K562 (cell line): ENCODE measurements around the gene CAB39. TPM values are rescaled to one million over a fixed set of nuclear protein-coding genes. Genes with fewer than 3 reads are reported as not detected.

Experiments used
- ATAC-seq: fragments of 200-7000 bp; cut with Tn5 transposase; 3 replicates; pipeline ENCODE4 v1.9.1; 2020; ENCODE audit warnings: moderate library complexity
- BruUV-seq: library from RNA; stranded (reverse); fragments of 400-500 nt; replicated peaks from 2 replicates; lab custom pipeline; 2021; lab: Mats Ljungman, UMichigan
- CTCF ChIA-PET: fragments of 300-600 bp; formaldehyde crosslinking; extraction: SDS; loops from one replicate; lab custom pipeline; 2021; ENCODE audit warnings: low intra/inter-chr PET ratio; lab: Yijun Ruan, JAX
- POLR2A ChIA-PET: fragments of 300-600, 350-650 bp; sonication (Branson Sonifier 250); formaldehyde crosslinking; extraction: SDS; loops from one replicate; lab custom pipeline; 2021; ENCODE audit warnings: antibody characterized with exemption, inconsistent platforms; lab: Yijun Ruan, JAX
- DNase-seq, 4 experiments: peaks; one replicate each; pipeline versions ENCODE4 v3.0.0 to v3.0.0-alpha.2; 2011 to 2018; ENCODE audit warnings: low spot score in 3 of 4, mixed read lengths in 3 of 4; ENCODE audit errors: extremely low read depth in 1 of 4
- FAIRE-seq: peaks from 2 replicates; lab custom pipeline; 2011; peaks lifted over from hg19 to GRCh38; lab: Jason Lieb, UNC
- H2AFZ ChIP-seq: 2 replicates; pipeline ENCODE4 v1.6.0; 2011; ENCODE audit warnings: low read depth, low read length, control low read depth, inconsistent platforms
- H3K27ac ChIP-seq: fragments of 200-600 bp; 3 replicates; pipeline ENCODE4 v1.8.0; 2011; ENCODE audit warnings: low read depth, mild to moderate bottlenecking, control low read depth, inconsistent platforms, low read length, moderate library complexity, mixed read lengths; ENCODE audit errors: extremely low read depth
- H3K27me3 ChIP-seq, 2 experiments: fragments of 300-600 bp in 1 of 2; 2 replicates in 1 of 2; 3 replicates in 1 of 2; pipeline versions ENCODE4 v1.6.0 to v1.8.0; 2011; ENCODE audit warnings: inconsistent platforms in 2 of 2, low read length in 2 of 2, mild to moderate bottlenecking in 1 of 2, mixed read lengths in 1 of 2, moderate library complexity in 1 of 2; ENCODE audit not compliant: control insufficient read depth in 2 of 2, insufficient read depth in 2 of 2
- H3K36me3 ChIP-seq: fragments of 300-600 bp; 3 replicates; pipeline ENCODE4 v1.8.0; 2011; ENCODE audit warnings: mild to moderate bottlenecking, low read length, inconsistent platforms; ENCODE audit not compliant: control insufficient read depth, insufficient read depth
- H3K4me1 ChIP-seq, 2 experiments: fragments of 200-600 bp in 1 of 2; replicated peaks in 1 of 2; 2 replicates in 1 of 2; 3 replicates in 1 of 2; pipeline versions ENCODE4 v1.5.1 to v1.8.0; 2011; ENCODE audit warnings: inconsistent platforms in 2 of 2, low read length in 2 of 2, mild to moderate bottlenecking in 1 of 2, mixed read lengths in 1 of 2, moderate library complexity in 1 of 2; ENCODE audit not compliant: control insufficient read depth in 2 of 2, insufficient read depth in 2 of 2
- H3K4me2 ChIP-seq: 2 replicates; pipeline ENCODE4 v1.6.1; 2011; ENCODE audit warnings: low read length, control low read depth, inconsistent platforms, mixed read lengths; ENCODE audit not compliant: insufficient read depth
- H3K4me3 ChIP-seq: fragments of 200-600 bp; sonication (generic), shearing (Covaris generic); 2 replicates; pipeline ENCODE4 v1.5.1; 2016; ENCODE audit warnings: control low read depth, inconsistent platforms
- H3K79me2 ChIP-seq: fragments of 200-600 bp; 3 replicates; pipeline ENCODE4 v1.8.0; 2011; ENCODE audit warnings: low read length, inconsistent platforms; ENCODE audit not compliant: control insufficient read depth, insufficient read depth
- H3K9ac ChIP-seq, 2 experiments: 2 replicates each; pipeline versions ENCODE4 v1.6.0 to v1.6.1; 2011; ENCODE audit warnings: low read depth in 2 of 2, low read length in 2 of 2, control low read depth in 1 of 2, inconsistent platforms in 1 of 2, mild to moderate bottlenecking in 1 of 2, mixed read lengths in 1 of 2; ENCODE audit not compliant: insufficient read depth in 1 of 2
- H3K9me1 ChIP-seq: one replicate; pipeline ENCODE4 v1.6.0; 2011; ENCODE audit warnings: inconsistent platforms, mild to moderate bottlenecking, low read length, moderate library complexity; ENCODE audit not compliant: control insufficient read depth, insufficient read depth
- H3K9me3 ChIP-seq: replicated peaks from 2 replicates; pipeline ENCODE4 v1.5.1; 2011; ENCODE audit warnings: low read depth, low read length, inconsistent platforms; ENCODE audit not compliant: control insufficient read depth, insufficient read depth
- H4K20me1 ChIP-seq: replicated peaks from 2 replicates; pipeline ENCODE4 v1.6.1; 2011; ENCODE audit warnings: low read length, inconsistent platforms, mixed read lengths; ENCODE audit not compliant: control insufficient read depth, insufficient read depth
- CREB5 ChIP-seq: fragments of 250-450 bp; sonication (Bioruptor Pico); IDR thresholded peaks from 2 replicates; pipeline ENCODE4 v1.5.0; 2020; ENCODE audit warnings: mild to moderate bottlenecking
- E2F3 ChIP-seq: fragments of 250-450 bp; sonication (Bioruptor Pico); IDR thresholded peaks from 2 replicates; pipeline ENCODE4 v1.4.0; 2020; ENCODE audit warnings: mild to moderate bottlenecking
- EP400 ChIP-seq: fragments of 450-650 bp; IDR thresholded peaks from 2 replicates; pipeline ENCODE4 v1.6.1; 2017; ENCODE audit warnings: antibody characterized with exemption, mild to moderate bottlenecking, moderate library complexity
- LARP7 ChIP-seq: fragments of 450-650 bp; IDR thresholded peaks from 2 replicates; pipeline ENCODE4 v1.6.1; 2016
- POLR3A ChIP-seq: IDR thresholded peaks from 2 replicates; pipeline ENCODE4 v1.6.1; 2011; ENCODE audit warnings: borderline replicate concordance, mild to moderate bottlenecking, moderate library complexity; ENCODE audit not compliant: insufficient read length, insufficient read depth; ENCODE audit errors: extremely low read depth
- RAD51 ChIP-seq: fragments of 450-650 bp; IDR thresholded peaks from 2 replicates; pipeline ENCODE4 v1.7.1; 2016; ENCODE audit warnings: low read depth, mild to moderate bottlenecking, borderline replicate concordance
- SIN3A ChIP-seq, 2 experiments: fragments of 150-350 bp in 1 of 2; IDR thresholded peaks; 2 replicates each; pipeline ENCODE4 v1.6.1; 2011 to 2016; ENCODE audit warnings: borderline replicate concordance in 2 of 2, low read depth in 2 of 2, low read length in 2 of 2, mild to moderate bottlenecking in 2 of 2, moderate library complexity in 2 of 2; ENCODE audit not compliant: control insufficient read depth in 1 of 2
- TFE3 ChIP-seq: fragments of 450-650 bp; formaldehyde crosslinking; IDR thresholded peaks from 2 replicates; pipeline ENCODE4 v1.4.0; 2020; ENCODE audit warnings: mild to moderate bottlenecking, mixed read lengths
- ZNF146 ChIP-seq: IDR thresholded peaks from one replicate; pipeline ENCODE4 v1.6.1; 2018; ENCODE audit warnings: missing compliant biosample characterization; ENCODE audit not compliant: unreplicated experiment
- ZNF561 ChIP-seq: fragments of 450-650 bp; formaldehyde crosslinking; conservative IDR thresholded peaks from 2 replicates; pipeline ENCODE4 v1.4.0; 2020; ENCODE audit warnings: mild to moderate bottlenecking, moderate library complexity
- WGBS: fragments of 100-300 bp; shearing (Covaris generic); methylation state at CpG from one replicate; pipeline ENCODE4 v1.1.6; 2016; ENCODE audit warnings: low coverage, mixed read lengths; ENCODE audit not compliant: insufficient coverage; ENCODE audit errors: missing lambda C conversion rate; 5-methylcytosine and 5-hydroxymethylcytosine counted together
- in situ Hi-C: fragments of 300-500 bp; cut with MboI; formaldehyde crosslinking; loops from 4 replicates; pipeline ENCODE4 v1.15.0; 2018; ENCODE audit warnings: inconsistent platforms, mixed read lengths
- intact Hi-C: fragments of 100-400 bp; cut with micrococcal nuclease; formaldehyde crosslinking; loops from 2 replicates; pipeline ENCODE4 v1.14.2; 2022
- polyA plus RNA-seq, 8 experiments: library from polyadenylated mRNA; depleted of rRNA in 4 of 8; stranded (reverse) in 5 of 8; unstranded in 3 of 8; fragments of >200 nt; fragmentation: Nextera tagmentation in 2 of 8; fragmentation: Illumina TruSeq in 1 of 8; extraction: Ambion mirVana in 2 of 8; extraction: Trizol in 1 of 8; gene quantifications; 2 replicates each; pipeline versions ENCODE4 v1.2.1 to v1.2.3, GENCODE V29; 2011 to 2014; ENCODE audit warnings: inconsistent platforms in 1 of 8, missing spikeins in 1 of 8
- total RNA-seq, 7 experiments: library from RNA; depleted of rRNA in 6 of 7; stranded (reverse); fragments of >200 nt in 6 of 7; fragmentation: Illumina TruSeq in 2 of 7; extraction: Trizol in 2 of 7; gene quantifications; 2 replicates each; pipeline versions ENCODE4 v1.2.1 to v1.2.3, GENCODE V29; 2011 to 2021; ENCODE audit warnings: low replicate concordance in 1 of 7

Gene CAB39
- total and polyA plus RNA-seq, 9 of the 15 experiments (the other 6 are each of a cell fraction or from before 2014, with no cell fraction given): 27.2 to 94.4 (median 70.1) TPM

- WGBS: 70% methylated on average over 2 of the region's 2 CpGs
- H3K9me3 ChIP-seq: no peaks in the 10 kb centered on the region
- intact Hi-C loops: no loop called here
- H3K27me3 ChIP-seq: no peaks in the 10 kb centered on the region
- ATAC-seq: no peak
- POLR2A ChIA-PET: interaction anchor here (0.6 kb wide), 1 partner anchor 17 kb away, joined by 3 read pairs; no protein-coding TSS in a partner anchor
- no peak for TF ChIP-seq ZNF561 (CRISPR knock-in tag)
- no peak for TF ChIP-seq SIN3A (IDR thresholded peaks at IDR 0.05; ENCODE audit: borderline replicate concordance in 2 of 2, control insufficient read depth in 1 of 2, low read depth in 2 of 2, low read length in 2 of 2)
- TF ChIP-seq POLR3A: no peak
- no peak for TF ChIP-seq E2F3 (CRISPR knock-in tag)
- TF ChIP-seq LARP7: no peak
- TF ChIP-seq, all 486 proteins: peak for 0
- no peaks in the 10 kb centered on the region; a peak in 2 of 5 replicates for H3K4me1 ChIP-seq
- no TSS peak for BruUV-seq
- no peaks in the 10 kb centered on the region for H3K9me1 ChIP-seq
- no peaks in the 10 kb centered on the region for H3K79me2 ChIP-seq
- H3K4me3 ChIP-seq: no peak overlapping the region
- DNase-seq (no peak), FAIRE-seq (no peak)
- no peak overlapping the region for H3K4me2 ChIP-seq
- no peak overlapping the region for H2AFZ ChIP-seq
- H3K9ac ChIP-seq: no peak overlapping the region
- no peaks in the 10 kb centered on the region for H4K20me1 ChIP-seq
- CTCF ChIA-PET: no interaction called here
- H3K27ac ChIP-seq: no peak overlapping the region
- in situ Hi-C loops: no loop called here
- H3K36me3 ChIP-seq: no peaks in the 10 kb centered on the region
These were observed 19.9 kb upstream of the CAB39 start for GRCh38 chr2:230692760-230693159.

GRCh38 chr2:230693411-230693810 is 19.2 kb upstream of the CAB39 start:
- ChIA-PET CTCF (no interaction called here), POLR2A (no interaction called here)
- 16% methylated on average over 5 of the region's 6 CpGs for WGBS
- H3K79me2 ChIP-seq: no peaks in the 10 kb centered on the region
- no peak overlapping the region for H3K4me2 ChIP-seq
- no peak for ATAC-seq
- H3K4me1 ChIP-seq: no peaks in the 10 kb centered on the region; a peak in 2 of 5 replicates
- no peaks in the 10 kb centered on the region for H3K9me1 ChIP-seq
- DNase-seq: no peak
- no peaks in the 10 kb centered on the region for H3K27me3 ChIP-seq
- no peak overlapping the region for H3K9ac ChIP-seq
- H3K27ac ChIP-seq: no peak overlapping the region
- peak overlapping the region; percentile 45; the same call in 1 of the 2 replicates for H2AFZ ChIP-seq
- no peak for FAIRE-seq
- BruUV-seq: no TSS peak
- no peaks in the 10 kb centered on the region for H3K9me3 ChIP-seq
- intact Hi-C loops (no loop called here), in situ Hi-C loops (no loop called here)
- H3K36me3 ChIP-seq: no peaks in the 10 kb centered on the region
- no peak overlapping the region for H3K4me3 ChIP-seq
- H4K20me1 ChIP-seq: no peaks in the 10 kb centered on the region
- no peak for TF ChIP-seq ZNF146 (CRISPR knock-in tag)
- TF ChIP-seq EP400: no peak
- TF ChIP-seq CREB5: no peak
- peak; percentile 46; the same call in 1 of the 2 replicates for TF ChIP-seq RAD51
- peak; percentile 61 for TF ChIP-seq TFE3 (CRISPR knock-in tag)
